HG03039 (cell line): Measurements from ENCODE around the gene CDK16.

ENCODE experiments used
- ATAC-seq: cut with Tn5 transposase; IDR thresholded peaks from one replicate; pipeline ENCODE4 v1.9.1; 2021; ENCODE audit warnings: mild to moderate bottlenecking, moderate library complexity; ENCODE audit not compliant: unreplicated experiment

The CDK16 gene

GRCh38 chrX:47218280-47218919 lies at the start of gene CDK16:
TSS of gene CDK16 (plus strand) at chrX:47218681. CDS start at chrX:47223558, 4,877 bp downstream.
- peak; percentile 23 for ATAC-seq

GRCh38 chrX:47169273-47169672 lies 49.2 kb upstream of the CDK16 start:
- ATAC-seq: no peak

- ATAC-seq: no peak
Observed at GRCh38 chrX:47169726-47170515, 48.6 kb upstream of the CDK16 start.

GRCh38 chrX:47170861-47171692 lies 47.4 kb upstream of the CDK16 start:
- ATAC-seq: no peak

GRCh38 chrX:47171996-47172395 lies 46.5 kb upstream of the CDK16 start:
- no peak for ATAC-seq

- ATAC-seq: no peak
Observed at GRCh38 chrX:47172549-47172948, 45.9 kb upstream of the CDK16 start.

GRCh38 chrX:47172971-47173792 lies 45.3 kb upstream of the CDK16 start:
- no peak for ATAC-seq

GRCh38 chrX:47174376-47174775 lies 44.1 kb upstream of the CDK16 start:
- no peak for ATAC-seq

- ATAC-seq: no peak
Observed at GRCh38 chrX:47174846-47175587, 43.5 kb upstream of the CDK16 start.

- ATAC-seq: no peak
Observed at GRCh38 chrX:47175588-47175980, 42.9 kb upstream of the CDK16 start.

GRCh38 chrX:47176101-47176740 lies 42.3 kb upstream of the CDK16 start:
- ATAC-seq: no peak

- ATAC-seq: no peak
Observed at GRCh38 chrX:47177079-47177478, 41.4 kb upstream of the CDK16 start.

- ATAC-seq: no peak
Observed at GRCh38 chrX:47178337-47178736, 40.1 kb upstream of the CDK16 start.

GRCh38 chrX:47179221-47179927 lies 39.1 kb upstream of the CDK16 start:
- no peak for ATAC-seq

GRCh38 chrX:47179928-47180255 lies 38.6 kb upstream of the CDK16 start:
- no peak for ATAC-seq

- no peak for ATAC-seq
Observed at GRCh38 chrX:47180346-47180745, 38.1 kb upstream of the CDK16 start.

- no peak for ATAC-seq
Observed at GRCh38 chrX:47181301-47181700, 37.2 kb upstream of the CDK16 start.

- no peak for ATAC-seq
Observed at GRCh38 chrX:47182106-47182700, 36.3 kb upstream of the CDK16 start.

- ATAC-seq: no peak
Observed at GRCh38 chrX:47184486-47184885, 34.0 kb upstream of the CDK16 start.
